SK-N-SH (cell line): ENCODE measurements around the gene PLEKHG3.

Experiments
- CTCF ChIP-seq: fragments of 200-600 bp; sonication (generic); IDR thresholded peaks from 2 replicates; pipeline ENCODE4 v1.6.1; 2017; ENCODE audit warnings: antibody characterized with exemption, mild to moderate bottlenecking, moderate library complexity
- EP300 ChIP-seq, 2 experiments: IDR thresholded peaks; 2 replicates each; pipeline versions ENCODE4 v1.4.0 to v1.6.1; 2012; ENCODE audit warnings: borderline replicate concordance in 1 of 2, low read depth in 1 of 2, low read length in 1 of 2
- EZH2phosphoT487 ChIP-seq: fragments of 200-600 bp; sonication (generic); IDR thresholded peaks from 2 replicates; pipeline ENCODE4 v1.6.1; 2017; ENCODE audit warnings: low read depth, mixed run types, mild to moderate bottlenecking, antibody characterized with exemption, moderate library complexity, borderline replicate concordance
- FOXM1 ChIP-seq: IDR thresholded peaks from 2 replicates; pipeline ENCODE4 v1.4.0; 2012; ENCODE audit warnings: low read depth, mild to moderate bottlenecking
- MAX ChIP-seq: IDR thresholded peaks from 2 replicates; pipeline ENCODE4 v1.4.0; 2012; ENCODE audit warnings: low read depth
- NFIC ChIP-seq: IDR thresholded peaks from 2 replicates; pipeline ENCODE4 v1.4.0; 2012; ENCODE audit warnings: borderline replicate concordance
- RAD21 ChIP-seq: IDR thresholded peaks from 2 replicates; pipeline ENCODE4 v1.6.1; 2012; ENCODE audit warnings: mild to moderate bottlenecking, low read length
- REST ChIP-seq: IDR thresholded peaks from 2 replicates; pipeline ENCODE4 v1.6.1; 2012; ENCODE audit warnings: mild to moderate bottlenecking, low read depth, low read length, moderate library complexity
- RFX5 ChIP-seq: IDR thresholded peaks from 2 replicates; pipeline ENCODE4 v1.6.1; 2012; ENCODE audit warnings: mild to moderate bottlenecking, improper control_type of control experiment, low read length
- RXRA ChIP-seq: IDR thresholded peaks from 2 replicates; pipeline ENCODE4 v1.4.0; 2012; ENCODE audit warnings: low read depth, mild to moderate bottlenecking, borderline replicate concordance
- SIN3A ChIP-seq: IDR thresholded peaks from 2 replicates; pipeline ENCODE4 v1.6.1; 2012; ENCODE audit warnings: low read depth, mild to moderate bottlenecking, low read length, moderate library complexity, borderline replicate concordance
- TEAD4 ChIP-seq: IDR thresholded peaks from 2 replicates; pipeline ENCODE4 v1.4.0; 2012; ENCODE audit warnings: mild to moderate bottlenecking, borderline replicate concordance; ENCODE audit not compliant: insufficient read depth
- USF1 ChIP-seq: IDR thresholded peaks from 2 replicates; pipeline ENCODE4 v1.4.0; 2012; ENCODE audit warnings: low read depth, borderline replicate concordance
- ZBTB33 ChIP-seq: IDR thresholded peaks from 2 replicates; pipeline ENCODE4 v1.4.0; 2012; ENCODE audit warnings: low read depth, borderline replicate concordance

GRCh38 chr14:64773577-64773976, 69.4 kb downstream of the PLEKHG3 start:
- TF ChIP-seq EP300 (IDR thresholded peaks at IDR 0.05; ENCODE audit: borderline replicate concordance in 1 of 2, low read depth in 1 of 2, low read length in 1 of 2) = no peak
- no peak for TF ChIP-seq CTCF
- no peak for TF ChIP-seq USF1
- TF ChIP-seq MAX = no peak
- no peak for TF ChIP-seq NFIC
- no peak for TF ChIP-seq ZBTB33
- no peak for TF ChIP-seq RAD21
- no peak for TF ChIP-seq TEAD4
- TF ChIP-seq EZH2phosphoT487 = no peak
- TF ChIP-seq SIN3A = no peak
- TF ChIP-seq RFX5 = no peak
- no peak for TF ChIP-seq FOXM1
- no peak for TF ChIP-seq RXRA
- no peak for TF ChIP-seq REST
